ENCODE measurements around the gene RBM4B.
A peak's percentile ranks its signal among the peaks of the same experiment; 100 is the strongest.
"Not testable (repeated sequence)": the region's sequence is repeated elsewhere in the genome, so short reads cannot be mapped to it uniquely, and the experiment has no call there.

Gene RBM4B, protein sequence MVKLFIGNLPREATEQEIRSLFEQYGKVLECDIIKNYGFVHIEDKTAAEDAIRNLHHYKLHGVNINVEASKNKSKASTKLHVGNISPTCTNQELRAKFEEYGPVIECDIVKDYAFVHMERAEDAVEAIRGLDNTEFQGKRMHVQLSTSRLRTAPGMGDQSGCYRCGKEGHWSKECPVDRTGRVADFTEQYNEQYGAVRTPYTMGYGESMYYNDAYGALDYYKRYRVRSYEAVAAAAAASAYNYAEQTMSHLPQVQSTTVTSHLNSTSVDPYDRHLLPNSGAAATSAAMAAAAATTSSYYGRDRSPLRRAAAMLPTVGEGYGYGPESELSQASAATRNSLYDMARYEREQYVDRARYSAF

GRCh38 chr11:66677599-66678375, at the start of gene RBM4B:
TSS of gene RBM4B (minus strand) at chr11:66677887. CDS start at chr11:66677079, 808 bp downstream.
- peak; percentile 29 for DNase-seq

- no peak for DNase-seq
Measured at GRCh38 chr11:66725647-66726046, 48.0 kb upstream of the RBM4B start.

GRCh38 chr11:66725114-66725513, 47.4 kb upstream of the RBM4B start:
- no peak for DNase-seq

GRCh38 chr11:66724167-66724566, 46.5 kb upstream of the RBM4B start:
- DNase-seq, result not testable (repeated sequence)

GRCh38 chr11:66723693-66724092, 46.0 kb upstream of the RBM4B start:
- no peak for DNase-seq

DNA sequence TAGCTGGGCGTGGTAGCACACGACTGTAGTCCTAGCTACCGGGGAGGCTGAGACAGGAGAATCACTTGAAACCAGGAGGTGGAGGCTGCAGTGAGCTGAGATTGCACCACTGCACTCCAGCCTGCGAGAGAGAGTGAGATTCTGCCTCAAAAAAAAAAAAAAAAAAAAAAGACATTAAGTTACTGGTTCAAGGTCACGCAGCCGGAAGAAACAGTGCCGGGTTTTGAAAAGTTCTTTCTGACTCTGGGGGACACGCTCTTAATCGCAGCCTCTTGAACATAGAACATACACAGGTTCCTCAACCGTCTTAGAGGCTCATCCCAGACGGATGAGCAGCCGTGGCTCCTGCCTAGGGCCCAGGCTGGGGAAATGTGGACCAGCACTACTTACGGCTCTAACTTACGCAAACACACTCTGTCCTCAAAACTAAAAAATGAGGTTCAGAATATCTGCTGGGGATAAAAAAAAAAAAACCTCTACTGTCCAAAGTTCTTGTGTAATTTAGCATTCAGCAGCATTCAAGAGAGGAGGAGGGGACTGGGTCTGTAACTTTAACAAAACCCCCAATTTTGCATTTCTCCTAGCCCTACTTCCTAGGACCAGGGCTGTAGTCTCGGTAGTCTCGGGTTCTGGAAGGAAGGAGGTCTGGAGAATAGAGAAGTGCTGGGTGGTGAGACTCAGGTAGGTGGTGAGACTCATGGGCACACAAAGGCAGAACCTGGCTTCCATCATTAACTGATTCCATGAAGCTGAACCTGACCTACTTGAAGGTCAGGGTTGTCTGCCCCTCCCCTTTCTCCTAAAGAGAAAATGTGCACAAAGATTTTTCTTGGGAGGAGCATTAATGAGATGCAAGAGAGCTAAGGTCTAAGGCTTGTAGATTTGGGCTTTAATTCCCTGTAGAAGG, 45.3 kb upstream of the RBM4B start:
- DNase-seq, result no peak

GRCh38 chr11:66721939-66722338, 44.3 kb upstream of the RBM4B start:
- DNase-seq, result no peak

- no peak for DNase-seq
Measured at GRCh38 chr11:66720899-66721470, 43.3 kb upstream of the RBM4B start.

- peak; percentile 96 for DNase-seq
Measured at GRCh38 chr11:66720223-66720898, 42.7 kb upstream of the RBM4B start.

- DNase-seq, result no peak
Measured at GRCh38 chr11:66719111-66719872, 41.6 kb upstream of the RBM4B start.

- no peak for DNase-seq
Measured at GRCh38 chr11:66718320-66718971, 40.8 kb upstream of the RBM4B start.

DNA sequence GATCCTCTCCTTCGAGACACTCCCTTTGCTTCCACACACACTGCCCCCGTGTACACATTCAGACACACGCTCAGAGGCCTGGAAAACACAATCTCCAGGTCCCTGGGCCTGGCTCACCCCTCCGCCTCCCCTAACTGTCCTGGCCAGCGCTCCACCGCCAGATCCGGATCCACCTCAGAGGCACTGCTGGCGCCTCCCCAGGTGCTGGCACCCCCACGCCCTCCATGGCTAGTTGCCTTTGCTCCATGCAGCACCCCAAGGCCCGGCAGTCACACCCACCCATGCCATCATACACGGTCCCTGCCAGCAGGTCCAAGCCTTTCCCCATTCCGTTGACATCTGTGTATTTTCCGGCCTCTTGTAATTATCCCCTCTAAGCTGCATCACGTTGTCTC, 40.2 kb upstream of the RBM4B start:
- DNase-seq, result no peak

- no peak for DNase-seq
Measured at GRCh38 chr11:66716996-66717395, 39.3 kb upstream of the RBM4B start.

- DNase-seq, result no peak
Measured at GRCh38 chr11:66715346-66716085, 37.8 kb upstream of the RBM4B start.

DNA sequence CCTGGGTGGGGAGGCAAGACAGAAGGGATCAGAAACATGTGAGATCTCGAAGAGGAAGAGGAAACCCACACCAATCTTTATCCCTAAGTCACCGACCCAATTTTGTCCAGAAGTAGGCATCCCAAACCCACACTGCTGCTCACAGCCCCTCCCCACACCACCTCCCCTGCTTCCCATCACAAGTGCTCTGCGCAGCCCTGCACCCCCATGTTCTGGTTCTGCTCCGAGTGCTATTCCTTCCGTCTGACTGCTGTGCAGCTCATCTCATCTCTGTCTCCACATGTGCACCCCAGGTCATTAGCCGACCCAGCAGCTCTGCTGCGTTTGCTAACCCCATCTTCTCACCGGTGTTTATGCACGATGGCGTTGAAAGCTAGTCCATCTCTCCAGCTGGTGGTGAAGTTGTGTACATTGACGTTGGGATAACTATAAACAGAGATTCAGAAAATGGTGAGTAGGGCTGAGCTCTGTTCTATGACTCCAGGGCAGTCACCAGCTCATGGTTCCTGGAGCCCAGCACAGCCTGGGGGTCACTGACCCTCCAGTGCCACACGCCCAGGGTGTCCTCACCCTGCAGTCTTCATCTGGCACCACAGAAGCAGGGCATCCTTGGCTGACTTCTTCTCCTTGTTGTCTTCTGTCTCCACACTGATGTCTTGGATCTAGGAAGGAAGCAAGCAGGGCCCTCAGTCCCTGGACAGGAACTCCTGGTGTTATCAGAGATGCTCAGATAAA, 36.2 kb upstream of the RBM4B start:
- DNase-seq, result no peak

DNA sequence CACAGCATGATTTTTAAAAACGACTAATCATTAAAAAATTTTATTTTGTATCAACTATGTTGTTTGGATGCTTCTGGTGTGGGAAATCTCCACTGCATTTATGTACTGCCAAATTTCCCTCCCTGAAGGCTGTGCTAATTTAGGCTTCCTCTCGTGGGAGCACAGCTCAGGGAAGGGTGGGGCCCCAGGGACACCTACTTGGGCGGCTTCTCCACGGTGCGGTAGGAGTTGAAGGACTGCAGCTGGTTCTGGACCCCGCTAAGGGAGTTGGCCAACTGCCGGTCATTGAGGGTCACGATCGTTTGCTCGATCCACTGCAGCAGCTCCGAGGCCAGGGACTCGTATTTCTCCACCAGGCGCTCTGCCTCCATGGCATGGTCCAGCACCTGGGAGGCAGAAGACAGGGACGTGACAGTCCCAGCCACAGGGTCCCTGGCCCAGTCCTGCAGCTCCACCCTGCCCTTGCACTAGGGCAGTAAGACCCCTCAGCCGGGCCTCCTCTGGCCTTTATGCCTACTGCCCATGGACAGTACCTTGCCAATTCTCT, 32.8 kb upstream of the RBM4B start:
- no peak for DNase-seq

GRCh38 chr11:66708701-66709100, 31.0 kb upstream of the RBM4B start:
- DNase-seq, result no peak

- no peak for DNase-seq
Measured at GRCh38 chr11:66708094-66708493, 30.4 kb upstream of the RBM4B start.

DNA sequence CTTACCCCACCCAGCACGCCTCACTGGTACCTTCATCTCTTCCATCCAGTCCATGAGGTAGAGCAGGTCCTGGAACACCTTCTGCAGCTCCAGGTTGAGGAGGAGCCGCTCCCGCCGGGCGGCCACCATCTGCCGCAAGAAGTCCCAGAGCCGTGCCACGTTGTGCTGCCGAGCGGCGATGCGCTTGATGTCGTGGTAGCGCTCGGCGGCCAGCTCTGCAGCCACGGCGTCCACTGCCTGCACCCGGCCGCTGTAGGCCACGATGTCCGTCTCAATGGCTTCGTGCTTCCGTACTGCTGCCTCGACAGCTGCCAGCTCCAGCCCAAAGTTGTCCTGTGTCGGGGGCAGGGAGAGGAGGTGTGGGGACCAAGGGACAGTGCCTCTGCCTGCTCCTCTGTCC, 29.8 kb upstream of the RBM4B start:
- DNase-seq, result no peak
